ENCODE results near the gene TOMM34.

- peak; percentile 90 for TF ChIP-seq ZNF232 (CRISPR knock-in tag; IDR thresholded peaks at IDR 0.05)
- TF ChIP-seq CTCF (IDR thresholded peaks at IDR 0.05), result no peak
- no peak for TF ChIP-seq PRRX2 (CRISPR knock-in tag; IDR thresholded peaks at IDR 0.05)
- peak; percentile 89 for TF ChIP-seq SP1 (CRISPR knock-in tag; conservative IDR thresholded peaks at IDR 0.05)
- TF ChIP-seq E2F4 (CRISPR knock-in tag; IDR thresholded peaks at IDR 0.05; ENCODE audit: borderline replicate concordance, low read depth), result 0 out of 2 replicates have a peak, but pooled peaks have one; percentile 59
- peak; percentile 94 for TF ChIP-seq MAX (CRISPR knock-in tag; IDR thresholded peaks at IDR 0.05)
These were observed at the start of gene TOMM34 for GRCh38 chr20:44960103-44960852.
